ENCODE results near the gene KRT77.

Gene KRT77

DNA sequence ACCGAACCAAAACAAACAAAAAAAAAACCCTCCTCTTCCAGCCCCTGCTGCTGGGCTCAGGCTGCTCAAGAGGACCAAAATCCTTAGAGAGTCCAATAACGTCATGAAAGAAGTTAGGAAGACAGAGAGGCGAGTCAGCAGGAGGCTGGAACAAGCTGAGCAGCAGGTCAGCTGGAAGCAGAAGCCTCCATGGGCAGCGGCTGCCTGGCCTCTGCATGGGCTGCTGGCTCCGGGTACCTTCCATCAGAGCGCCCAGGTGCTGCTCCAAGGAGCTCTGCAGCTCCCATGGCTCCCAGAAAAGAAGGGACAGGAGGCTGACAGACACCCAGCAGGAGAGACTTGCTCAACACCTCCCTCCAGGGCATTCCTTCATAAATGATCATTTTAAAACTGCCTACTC, 48.1 kb downstream of the KRT77 start:
- TF ChIP-seq, protein P1, sequence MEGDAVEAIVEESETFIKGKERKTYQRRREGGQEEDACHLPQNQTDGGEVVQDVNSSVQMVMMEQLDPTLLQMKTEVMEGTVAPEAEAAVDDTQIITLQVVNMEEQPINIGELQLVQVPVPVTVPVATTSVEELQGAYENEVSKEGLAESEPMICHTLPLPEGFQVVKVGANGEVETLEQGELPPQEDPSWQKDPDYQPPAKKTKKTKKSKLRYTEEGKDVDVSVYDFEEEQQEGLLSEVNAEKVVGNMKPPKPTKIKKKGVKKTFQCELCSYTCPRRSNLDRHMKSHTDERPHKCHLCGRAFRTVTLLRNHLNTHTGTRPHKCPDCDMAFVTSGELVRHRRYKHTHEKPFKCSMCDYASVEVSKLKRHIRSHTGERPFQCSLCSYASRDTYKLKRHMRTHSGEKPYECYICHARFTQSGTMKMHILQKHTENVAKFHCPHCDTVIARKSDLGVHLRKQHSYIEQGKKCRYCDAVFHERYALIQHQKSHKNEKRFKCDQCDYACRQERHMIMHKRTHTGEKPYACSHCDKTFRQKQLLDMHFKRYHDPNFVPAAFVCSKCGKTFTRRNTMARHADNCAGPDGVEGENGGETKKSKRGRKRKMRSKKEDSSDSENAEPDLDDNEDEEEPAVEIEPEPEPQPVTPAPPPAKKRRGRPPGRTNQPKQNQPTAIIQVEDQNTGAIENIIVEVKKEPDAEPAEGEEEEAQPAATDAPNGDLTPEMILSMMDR (IDR thresholded peaks at IDR 0.05; ENCODE audit: borderline replicate concordance, insufficient read depth, low read depth, low read length) = no peak
- H3K4me3 ChIP-seq (ENCODE audit: low read depth, low read length) = no peak overlapping the region

DNA sequence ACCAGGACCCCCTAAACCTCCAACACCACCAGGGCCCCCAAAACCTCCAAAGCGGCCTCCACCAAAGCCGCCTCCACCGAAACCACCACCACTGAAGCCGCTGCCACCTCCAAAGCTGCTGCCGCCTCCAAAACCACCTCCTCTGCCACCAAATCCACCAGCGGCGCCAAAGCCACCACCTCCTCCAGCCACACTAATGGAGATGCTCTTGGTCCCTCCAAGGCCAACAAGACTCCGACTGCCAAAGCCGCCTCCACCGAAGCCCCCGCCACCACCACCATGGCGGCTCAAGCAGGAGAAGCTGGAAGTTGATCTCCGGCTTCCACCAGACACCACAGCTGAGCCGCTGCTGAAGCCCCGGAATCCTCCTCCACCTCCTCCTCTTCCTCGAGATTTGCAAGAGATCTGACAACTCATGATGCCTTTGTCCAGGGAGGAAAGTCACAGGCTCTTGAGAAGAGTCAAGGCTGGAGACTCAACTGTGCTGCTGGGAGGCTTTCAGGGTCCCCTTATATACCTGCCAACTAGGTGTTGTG, 51.5 kb downstream of the KRT77 start, which contains the start of gene KRT2:
TSS of gene KRT2 (minus strand) at position 486 of the 536 bp plus-strand sequence. CDS start at position 417, 69 bp downstream.
- TF ChIP-seq, protein P1 (IDR thresholded peaks at IDR 0.05; ENCODE audit: borderline replicate concordance, insufficient read depth, low read depth, low read length) = no peak
- no peak within 1 kb of the TSS for H3K4me3 ChIP-seq (ENCODE audit: low read depth, low read length)

DNA sequence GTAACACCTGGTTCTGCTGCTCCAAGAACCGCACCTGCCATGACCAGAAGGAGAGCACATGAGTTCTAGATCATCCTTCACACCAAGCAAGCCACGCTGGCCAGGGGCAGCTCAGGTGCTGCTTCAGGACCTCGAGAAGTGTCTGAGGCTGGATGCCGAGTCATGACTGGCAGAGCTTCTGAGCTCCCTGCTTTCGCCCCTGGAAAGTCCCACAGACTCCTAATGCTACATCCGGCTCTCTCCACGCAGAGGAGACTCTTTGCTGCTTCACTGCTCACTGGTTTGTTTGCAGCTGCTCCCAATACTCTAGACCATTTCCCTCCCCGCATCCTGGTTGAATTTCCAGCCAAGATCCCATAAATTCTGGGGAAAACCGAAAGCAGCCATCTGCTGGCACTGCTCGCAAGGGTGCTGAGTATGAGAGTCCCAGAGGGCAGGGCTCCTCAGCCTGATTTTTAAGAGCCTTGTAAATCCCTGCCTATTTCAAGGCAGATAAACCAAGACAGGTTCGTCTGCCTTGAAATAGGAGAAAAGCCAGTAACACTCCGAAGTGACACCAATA, 52.7 kb downstream of the KRT77 start:
- H3K4me3 ChIP-seq (ENCODE audit: low read depth, low read length) = no peak overlapping the region
- TF ChIP-seq, protein P1 (IDR thresholded peaks at IDR 0.05; ENCODE audit: borderline replicate concordance, insufficient read depth, low read depth, low read length) = no peak

DNA sequence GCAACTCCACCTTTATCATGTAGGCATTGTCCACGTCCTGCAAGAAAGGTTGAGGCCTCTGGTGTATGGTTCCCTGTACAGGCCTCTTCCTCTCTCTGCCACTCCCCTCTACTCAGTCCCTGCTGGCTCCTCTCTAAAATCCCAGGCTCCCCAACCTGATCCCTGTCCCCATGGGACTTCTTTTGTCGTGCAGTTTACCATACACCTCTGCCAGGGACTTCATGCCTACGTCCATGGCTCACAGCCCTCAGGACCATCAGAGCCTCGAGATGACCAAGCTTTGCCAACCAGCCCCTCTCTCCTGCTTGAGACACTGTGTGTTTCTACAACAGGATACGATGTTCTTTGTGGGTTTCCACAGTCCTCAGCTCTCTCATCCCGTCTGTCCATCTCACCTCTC, 54.3 kb downstream of the KRT77 start:
- TF ChIP-seq, protein P1 (IDR thresholded peaks at IDR 0.05; ENCODE audit: borderline replicate concordance, insufficient read depth, low read depth, low read length) = no peak
- no peak overlapping the region for H3K4me3 ChIP-seq (ENCODE audit: low read depth, low read length)

DNA sequence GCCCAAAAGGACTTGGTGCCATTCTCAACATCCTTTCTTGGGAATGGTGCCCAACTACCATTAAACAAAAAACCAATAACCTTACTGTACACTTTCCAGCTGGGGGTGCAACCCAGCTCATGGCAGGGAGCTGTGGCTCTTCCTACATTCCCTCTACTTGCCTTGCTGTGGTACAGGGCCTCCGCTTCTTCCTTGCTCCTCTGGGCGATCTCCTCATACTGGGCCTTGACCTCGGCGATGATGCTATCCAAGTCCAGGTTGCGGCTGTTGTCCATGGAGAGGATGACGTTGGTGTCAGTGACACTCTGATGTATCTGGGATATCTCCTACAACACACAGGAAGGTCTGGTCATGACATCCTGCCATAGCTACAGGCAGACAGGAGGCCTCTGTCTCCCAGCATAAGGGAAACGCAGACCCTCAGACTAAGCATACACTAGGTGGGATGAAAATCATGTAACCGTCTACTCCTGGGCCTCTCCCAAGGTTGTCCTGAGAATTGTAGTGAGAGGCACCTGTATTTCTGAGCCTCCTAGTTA, 55.2 kb downstream of the KRT77 start:
- H3K4me3 ChIP-seq (ENCODE audit: low read depth, low read length) = no peak overlapping the region
- TF ChIP-seq, protein P1 (IDR thresholded peaks at IDR 0.05; ENCODE audit: borderline replicate concordance, insufficient read depth, low read depth, low read length) = no peak

DNA sequence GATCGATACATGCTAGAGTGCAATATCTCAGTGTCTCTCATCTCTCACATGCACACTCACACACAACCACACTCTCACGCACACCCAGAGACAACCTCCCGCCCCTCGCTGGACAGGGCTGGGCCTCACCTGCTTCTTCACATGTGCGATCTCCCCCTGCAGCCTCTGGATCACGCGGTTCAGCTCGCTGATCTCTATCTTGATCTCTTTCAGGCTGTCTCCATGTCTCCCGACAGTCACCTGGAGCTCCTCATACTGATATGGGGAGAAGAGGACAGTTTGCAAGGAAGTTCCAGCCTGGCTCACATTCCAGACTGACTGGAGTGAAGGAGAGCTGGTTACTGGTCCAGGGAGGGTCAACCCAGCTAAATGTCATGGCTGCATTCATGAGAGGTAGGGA, 55.7 kb downstream of the KRT77 start:
- TF ChIP-seq, protein P1 (IDR thresholded peaks at IDR 0.05; ENCODE audit: borderline replicate concordance, insufficient read depth, low read depth, low read length) = no peak
- no peak overlapping the region for H3K4me3 ChIP-seq (ENCODE audit: low read depth, low read length)

DNA sequence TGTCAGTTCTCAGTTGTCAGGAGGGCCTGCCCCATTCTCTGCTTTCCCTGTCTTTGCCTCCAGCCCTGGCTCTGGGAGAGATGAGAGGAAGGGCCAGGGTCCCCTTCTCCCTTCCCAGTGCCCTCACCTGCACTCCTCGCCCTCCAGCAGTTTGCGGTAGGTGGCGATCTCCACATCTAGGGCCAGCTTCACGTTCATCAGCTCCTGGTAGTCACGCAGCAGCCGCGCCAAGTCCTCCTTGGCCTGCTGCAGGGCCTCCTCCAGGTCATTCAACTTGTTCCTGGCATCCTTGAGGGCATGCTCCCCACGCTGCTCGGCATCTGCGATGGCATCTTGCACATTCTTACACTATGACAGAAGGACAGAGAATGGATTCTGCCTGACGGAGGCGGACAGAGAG, 56.7 kb downstream of the KRT77 start:
- TF ChIP-seq, protein P1 (IDR thresholded peaks at IDR 0.05; ENCODE audit: borderline replicate concordance, insufficient read depth, low read depth, low read length) = no peak
- H3K4me3 ChIP-seq (ENCODE audit: low read depth, low read length) = no peak overlapping the region
